GM23338 (cell line): ENCODE data around the gene ZEB2.

Source experiments
- CREB1 ChIP-seq: fragments of 250-450 bp; sonication (Bioruptor Pico); IDR thresholded peaks from 2 replicates; pipeline ENCODE4 v1.5.0; 2020; ENCODE audit warnings: low read depth, mild to moderate bottlenecking, moderate library complexity
- EZH2 ChIP-seq: fragments of 200-600 bp; sonication (generic); IDR thresholded peaks from one replicate; pipeline ENCODE4 v1.8.0; 2017; ENCODE audit warnings: antibody characterized with exemption, mild to moderate bottlenecking, low read depth; ENCODE audit not compliant: unreplicated experiment
- EZH2phosphoT487 ChIP-seq: fragments of 200-600 bp; sonication (generic); IDR thresholded peaks from one replicate; pipeline ENCODE4 v1.8.1; 2018; ENCODE audit warnings: antibody characterized with exemption; ENCODE audit not compliant: unreplicated experiment
- JUNB ChIP-seq: IDR thresholded peaks from one replicate; pipeline ENCODE4 v1.6.1; 2016; ENCODE audit warnings: antibody characterized with exemption; ENCODE audit not compliant: unreplicated experiment
- NANOG ChIP-seq: IDR thresholded peaks from 2 replicates; pipeline ENCODE4 v1.6.1; 2016; ENCODE audit warnings: antibody characterized with exemption, borderline replicate concordance
- POLR2AphosphoS5 ChIP-seq: IDR thresholded peaks from 2 replicates; pipeline ENCODE4 v1.6.1; 2016; ENCODE audit warnings: antibody characterized with exemption, low read depth
- ZNF114 ChIP-seq: fragments of 250-450 bp; sonication (Bioruptor Pico); IDR thresholded peaks from 2 replicates; pipeline ENCODE4 v1.5.0; 2020; ENCODE audit warnings: mild to moderate bottlenecking, moderate library complexity
- TF ChIP-seq, protein P1 (sequence below): fragments of 250-450 bp; sonication (Bioruptor Pico); IDR thresholded peaks from 2 replicates; pipeline ENCODE4 v1.5.0; 2020; ENCODE audit warnings: mild to moderate bottlenecking, moderate library complexity
- TF ChIP-seq, protein P2 (sequence below), 2 experiments: fragments of 200-600 bp in 1 of 2; sonication (generic) in 1 of 2; conservative IDR thresholded peaks; 2 replicates each; pipeline versions ENCODE4 v1.5.1 to v1.6.1; 2016 to 2017; ENCODE audit warnings: antibody characterized with exemption in 2 of 2, low read depth in 2 of 2, mild to moderate bottlenecking in 2 of 2, moderate library complexity in 1 of 2
- TF ChIP-seq, protein P3 (sequence below): IDR thresholded peaks from 2 replicates; pipeline ENCODE4 v1.6.1; 2016; ENCODE audit warnings: antibody characterized with exemption
- TF ChIP-seq, protein P4 (sequence below): IDR thresholded peaks from one replicate; pipeline ENCODE4 v1.6.1; 2018; ENCODE audit warnings: antibody characterized with exemption; ENCODE audit not compliant: unreplicated experiment

DNA sequence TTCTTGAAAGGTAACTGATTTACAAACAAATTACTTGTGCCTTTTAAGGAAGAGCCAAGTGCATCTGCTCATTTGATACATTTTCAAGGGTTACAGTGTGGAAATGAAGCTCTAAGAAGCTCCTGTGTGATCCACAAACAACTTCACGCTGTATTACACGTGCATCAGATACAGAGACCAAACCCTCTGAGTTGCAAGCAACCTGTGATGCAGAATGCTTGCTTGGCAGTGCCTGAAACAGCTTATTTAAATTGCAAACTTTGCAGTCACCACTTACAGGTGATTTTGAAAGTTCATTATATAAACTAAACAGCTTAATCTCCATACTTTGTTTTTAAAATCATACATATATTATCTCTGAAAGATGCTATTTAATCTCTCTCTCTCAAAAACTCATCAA lies 50.1 kb downstream of the ZEB2 start:
- TF ChIP-seq, protein P1, sequence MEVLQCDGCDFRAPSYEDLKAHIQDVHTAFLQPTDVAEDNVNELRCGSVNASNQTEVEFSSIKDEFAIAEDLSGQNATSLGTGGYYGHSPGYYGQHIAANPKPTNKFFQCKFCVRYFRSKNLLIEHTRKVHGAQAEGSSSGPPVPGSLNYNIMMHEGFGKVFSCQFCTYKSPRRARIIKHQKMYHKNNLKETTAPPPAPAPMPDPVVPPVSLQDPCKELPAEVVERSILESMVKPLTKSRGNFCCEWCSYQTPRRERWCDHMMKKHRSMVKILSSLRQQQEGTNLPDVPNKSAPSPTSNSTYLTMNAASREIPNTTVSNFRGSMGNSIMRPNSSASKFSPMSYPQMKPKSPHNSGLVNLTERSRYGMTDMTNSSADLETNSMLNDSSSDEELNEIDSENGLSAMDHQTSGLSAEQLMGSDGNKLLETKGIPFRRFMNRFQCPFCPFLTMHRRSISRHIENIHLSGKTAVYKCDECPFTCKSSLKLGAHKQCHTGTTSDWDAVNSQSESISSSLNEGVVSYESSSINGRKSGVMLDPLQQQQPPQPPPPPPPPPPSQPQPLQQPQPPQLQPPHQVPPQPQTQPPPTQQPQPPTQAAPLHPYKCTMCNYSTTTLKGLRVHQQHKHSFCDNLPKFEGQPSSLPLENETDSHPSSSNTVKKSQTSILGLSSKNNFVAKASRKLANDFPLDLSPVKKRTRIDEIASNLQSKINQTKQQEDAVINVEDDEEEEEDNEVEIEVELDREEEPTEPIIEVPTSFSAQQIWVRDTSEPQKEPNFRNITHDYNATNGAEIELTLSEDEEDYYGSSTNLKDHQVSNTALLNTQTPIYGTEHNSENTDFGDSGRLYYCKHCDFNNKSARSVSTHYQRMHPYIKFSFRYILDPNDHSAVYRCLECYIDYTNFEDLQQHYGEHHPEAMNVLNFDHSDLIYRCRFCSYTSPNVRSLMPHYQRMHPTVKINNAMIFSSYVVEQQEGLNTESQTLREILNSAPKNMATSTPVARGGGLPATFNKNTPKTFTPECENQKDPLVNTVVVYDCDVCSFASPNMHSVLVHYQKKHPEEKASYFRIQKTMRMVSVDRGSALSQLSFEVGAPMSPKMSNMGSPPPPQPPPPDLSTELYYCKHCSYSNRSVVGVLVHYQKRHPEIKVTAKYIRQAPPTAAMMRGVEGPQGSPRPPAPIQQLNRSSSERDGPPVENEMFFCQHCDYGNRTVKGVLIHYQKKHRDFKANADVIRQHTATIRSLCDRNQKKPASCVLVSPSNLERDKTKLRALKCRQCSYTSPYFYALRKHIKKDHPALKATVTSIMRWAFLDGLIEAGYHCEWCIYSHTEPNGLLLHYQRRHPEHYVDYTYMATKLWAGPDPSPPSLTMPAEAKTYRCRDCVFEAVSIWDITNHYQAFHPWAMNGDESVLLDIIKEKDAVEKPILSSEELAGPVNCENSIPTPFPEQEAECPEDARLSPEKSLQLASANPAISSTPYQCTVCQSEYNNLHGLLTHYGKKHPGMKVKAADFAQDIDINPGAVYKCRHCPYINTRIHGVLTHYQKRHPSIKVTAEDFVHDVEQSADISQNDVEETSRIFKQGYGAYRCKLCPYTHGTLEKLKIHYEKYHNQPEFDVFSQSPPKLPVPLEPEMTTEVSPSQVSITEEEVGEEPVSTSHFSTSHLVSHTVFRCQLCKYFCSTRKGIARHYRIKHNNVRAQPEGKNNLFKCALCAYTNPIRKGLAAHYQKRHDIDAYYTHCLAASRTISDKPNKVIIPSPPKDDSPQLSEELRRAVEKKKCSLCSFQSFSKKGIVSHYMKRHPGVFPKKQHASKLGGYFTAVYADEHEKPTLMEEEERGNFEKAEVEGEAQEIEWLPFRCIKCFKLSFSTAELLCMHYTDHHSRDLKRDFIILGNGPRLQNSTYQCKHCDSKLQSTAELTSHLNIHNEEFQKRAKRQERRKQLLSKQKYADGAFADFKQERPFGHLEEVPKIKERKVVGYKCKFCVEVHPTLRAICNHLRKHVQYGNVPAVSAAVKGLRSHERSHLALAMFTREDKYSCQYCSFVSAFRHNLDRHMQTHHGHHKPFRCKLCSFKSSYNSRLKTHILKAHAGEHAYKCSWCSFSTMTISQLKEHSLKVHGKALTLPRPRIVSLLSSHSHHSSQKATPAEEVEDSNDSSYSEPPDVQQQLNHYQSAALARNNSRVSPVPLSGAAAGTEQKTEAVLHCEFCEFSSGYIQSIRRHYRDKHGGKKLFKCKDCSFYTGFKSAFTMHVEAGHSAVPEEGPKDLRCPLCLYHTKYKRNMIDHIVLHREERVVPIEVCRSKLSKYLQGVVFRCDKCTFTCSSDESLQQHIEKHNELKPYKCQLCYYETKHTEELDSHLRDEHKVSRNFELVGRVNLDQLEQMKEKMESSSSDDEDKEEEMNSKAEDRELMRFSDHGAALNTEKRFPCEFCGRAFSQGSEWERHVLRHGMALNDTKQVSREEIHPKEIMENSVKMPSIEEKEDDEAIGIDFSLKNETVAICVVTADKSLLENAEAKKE (CRISPR knock-in tag), result no peak
- TF ChIP-seq, protein P2, sequence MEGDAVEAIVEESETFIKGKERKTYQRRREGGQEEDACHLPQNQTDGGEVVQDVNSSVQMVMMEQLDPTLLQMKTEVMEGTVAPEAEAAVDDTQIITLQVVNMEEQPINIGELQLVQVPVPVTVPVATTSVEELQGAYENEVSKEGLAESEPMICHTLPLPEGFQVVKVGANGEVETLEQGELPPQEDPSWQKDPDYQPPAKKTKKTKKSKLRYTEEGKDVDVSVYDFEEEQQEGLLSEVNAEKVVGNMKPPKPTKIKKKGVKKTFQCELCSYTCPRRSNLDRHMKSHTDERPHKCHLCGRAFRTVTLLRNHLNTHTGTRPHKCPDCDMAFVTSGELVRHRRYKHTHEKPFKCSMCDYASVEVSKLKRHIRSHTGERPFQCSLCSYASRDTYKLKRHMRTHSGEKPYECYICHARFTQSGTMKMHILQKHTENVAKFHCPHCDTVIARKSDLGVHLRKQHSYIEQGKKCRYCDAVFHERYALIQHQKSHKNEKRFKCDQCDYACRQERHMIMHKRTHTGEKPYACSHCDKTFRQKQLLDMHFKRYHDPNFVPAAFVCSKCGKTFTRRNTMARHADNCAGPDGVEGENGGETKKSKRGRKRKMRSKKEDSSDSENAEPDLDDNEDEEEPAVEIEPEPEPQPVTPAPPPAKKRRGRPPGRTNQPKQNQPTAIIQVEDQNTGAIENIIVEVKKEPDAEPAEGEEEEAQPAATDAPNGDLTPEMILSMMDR (conservative IDR thresholded peaks at IDR 0.05; ENCODE audit: low read depth in 2 of 2), result no peak
- TF ChIP-seq EZH2 (no peak), EZH2phosphoT487 (no peak), CREB1 (CRISPR knock-in tag) (no peak), POLR2AphosphoS5 (no peak), NANOG (no peak), JUNB (no peak), ZNF114 (CRISPR knock-in tag) (no peak)
- TF ChIP-seq, protein P3, sequence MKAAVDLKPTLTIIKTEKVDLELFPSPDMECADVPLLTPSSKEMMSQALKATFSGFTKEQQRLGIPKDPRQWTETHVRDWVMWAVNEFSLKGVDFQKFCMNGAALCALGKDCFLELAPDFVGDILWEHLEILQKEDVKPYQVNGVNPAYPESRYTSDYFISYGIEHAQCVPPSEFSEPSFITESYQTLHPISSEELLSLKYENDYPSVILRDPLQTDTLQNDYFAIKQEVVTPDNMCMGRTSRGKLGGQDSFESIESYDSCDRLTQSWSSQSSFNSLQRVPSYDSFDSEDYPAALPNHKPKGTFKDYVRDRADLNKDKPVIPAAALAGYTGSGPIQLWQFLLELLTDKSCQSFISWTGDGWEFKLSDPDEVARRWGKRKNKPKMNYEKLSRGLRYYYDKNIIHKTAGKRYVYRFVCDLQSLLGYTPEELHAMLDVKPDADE, result no peak
- TF ChIP-seq, protein P4, sequence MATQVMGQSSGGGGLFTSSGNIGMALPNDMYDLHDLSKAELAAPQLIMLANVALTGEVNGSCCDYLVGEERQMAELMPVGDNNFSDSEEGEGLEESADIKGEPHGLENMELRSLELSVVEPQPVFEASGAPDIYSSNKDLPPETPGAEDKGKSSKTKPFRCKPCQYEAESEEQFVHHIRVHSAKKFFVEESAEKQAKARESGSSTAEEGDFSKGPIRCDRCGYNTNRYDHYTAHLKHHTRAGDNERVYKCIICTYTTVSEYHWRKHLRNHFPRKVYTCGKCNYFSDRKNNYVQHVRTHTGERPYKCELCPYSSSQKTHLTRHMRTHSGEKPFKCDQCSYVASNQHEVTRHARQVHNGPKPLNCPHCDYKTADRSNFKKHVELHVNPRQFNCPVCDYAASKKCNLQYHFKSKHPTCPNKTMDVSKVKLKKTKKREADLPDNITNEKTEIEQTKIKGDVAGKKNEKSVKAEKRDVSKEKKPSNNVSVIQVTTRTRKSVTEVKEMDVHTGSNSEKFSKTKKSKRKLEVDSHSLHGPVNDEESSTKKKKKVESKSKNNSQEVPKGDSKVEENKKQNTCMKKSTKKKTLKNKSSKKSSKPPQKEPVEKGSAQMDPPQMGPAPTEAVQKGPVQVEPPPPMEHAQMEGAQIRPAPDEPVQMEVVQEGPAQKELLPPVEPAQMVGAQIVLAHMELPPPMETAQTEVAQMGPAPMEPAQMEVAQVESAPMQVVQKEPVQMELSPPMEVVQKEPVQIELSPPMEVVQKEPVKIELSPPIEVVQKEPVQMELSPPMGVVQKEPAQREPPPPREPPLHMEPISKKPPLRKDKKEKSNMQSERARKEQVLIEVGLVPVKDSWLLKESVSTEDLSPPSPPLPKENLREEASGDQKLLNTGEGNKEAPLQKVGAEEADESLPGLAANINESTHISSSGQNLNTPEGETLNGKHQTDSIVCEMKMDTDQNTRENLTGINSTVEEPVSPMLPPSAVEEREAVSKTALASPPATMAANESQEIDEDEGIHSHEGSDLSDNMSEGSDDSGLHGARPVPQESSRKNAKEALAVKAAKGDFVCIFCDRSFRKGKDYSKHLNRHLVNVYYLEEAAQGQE, result no peak
